Measurements from ENCODE around the gene PBX3.

GRCh38 chr9:125970340-125970739, 223.2 kb downstream of the PBX3 start:
- TF ChIP-seq CTCF (IDR thresholded peaks at IDR 0.05): no peak
- TF ChIP-seq EZH2 (IDR thresholded peaks at IDR 0.05; ENCODE audit: borderline replicate concordance, insufficient read depth, low read depth, low read length, poor library complexity, severe bottlenecking): no peak

Measured in B cell (primary cell).